Measurements from ENCODE around the gene SERINC3.

The SERINC3 gene

DNA sequence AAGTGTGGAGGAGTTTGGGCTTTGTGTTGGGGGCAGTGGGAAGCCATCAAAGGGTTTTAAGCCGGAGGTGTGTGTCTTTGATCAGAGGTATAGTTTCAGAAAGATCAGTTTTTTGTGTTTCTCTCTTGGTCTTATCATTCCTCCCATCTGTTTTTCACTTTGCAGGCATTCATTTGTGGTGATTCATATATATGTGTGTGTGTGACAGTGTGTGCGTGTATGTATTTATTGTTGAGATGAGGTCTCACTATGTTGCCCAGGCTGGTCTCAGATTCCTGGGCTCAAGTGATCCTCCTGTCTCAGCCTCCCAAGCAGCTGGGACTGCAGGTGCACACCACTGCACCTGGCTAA lies 11.1 kb upstream of the SERINC3 start:
- peak; percentile 72 for DNase-seq (ENCODE audit: low read depth)

DNA sequence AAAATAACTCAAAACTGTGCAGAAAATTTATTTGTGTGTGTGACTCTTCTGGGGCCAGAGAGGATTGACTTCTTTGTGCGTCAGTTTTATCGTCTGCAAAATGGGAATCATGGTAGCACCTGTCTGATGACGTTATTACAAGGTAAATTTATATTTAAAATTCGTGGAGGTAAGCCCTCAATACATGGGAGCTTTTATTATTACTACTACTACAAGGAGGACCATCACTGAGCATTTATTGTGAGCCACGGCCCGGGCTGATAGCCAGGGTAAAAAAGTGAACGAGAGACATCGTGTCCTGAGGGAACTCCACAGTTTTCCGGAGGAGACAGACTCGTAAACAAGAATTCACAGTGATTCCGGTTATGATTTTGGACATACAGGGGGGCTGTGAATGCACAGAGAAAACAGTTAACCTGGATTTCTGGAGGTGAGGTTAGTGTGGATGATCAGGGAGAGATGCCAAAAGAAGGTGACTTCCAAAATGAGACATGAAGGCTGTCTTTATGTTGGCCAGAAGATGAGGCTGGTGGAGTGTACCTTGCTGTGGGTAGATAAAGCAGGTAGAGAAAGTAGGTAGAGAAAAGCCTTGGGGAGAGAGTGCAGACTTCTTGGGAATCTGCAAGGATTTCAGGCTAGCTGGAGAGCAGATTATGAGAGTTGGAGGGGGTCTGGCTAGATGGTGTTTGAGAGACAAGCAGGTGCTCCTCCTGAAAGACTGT lies 10.6 kb upstream of the SERINC3 start:
- peak; percentile 32 for DNase-seq (ENCODE audit: low read depth)

DNA sequence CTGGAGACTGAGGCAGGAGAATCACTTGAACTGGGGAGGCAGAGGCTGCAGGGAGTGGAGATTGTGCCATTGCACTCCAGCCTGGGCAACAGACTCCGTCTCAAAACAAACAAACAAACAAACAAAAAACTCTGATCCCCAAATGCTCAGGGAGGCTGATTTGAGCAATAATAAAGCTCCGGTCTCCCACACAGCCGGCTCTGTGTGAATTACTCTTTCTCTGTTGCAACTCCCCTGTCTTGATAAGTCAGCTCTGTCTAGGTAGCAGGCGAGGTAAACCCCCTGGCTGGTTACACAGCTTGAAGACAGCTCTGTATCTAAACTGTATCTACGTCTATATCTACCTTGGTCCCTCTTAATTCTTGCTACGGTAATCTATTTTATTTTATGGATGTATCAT lies 6.4 kb upstream of the SERINC3 start:
- no peak for DNase-seq (ENCODE audit: low read depth)

DNA sequence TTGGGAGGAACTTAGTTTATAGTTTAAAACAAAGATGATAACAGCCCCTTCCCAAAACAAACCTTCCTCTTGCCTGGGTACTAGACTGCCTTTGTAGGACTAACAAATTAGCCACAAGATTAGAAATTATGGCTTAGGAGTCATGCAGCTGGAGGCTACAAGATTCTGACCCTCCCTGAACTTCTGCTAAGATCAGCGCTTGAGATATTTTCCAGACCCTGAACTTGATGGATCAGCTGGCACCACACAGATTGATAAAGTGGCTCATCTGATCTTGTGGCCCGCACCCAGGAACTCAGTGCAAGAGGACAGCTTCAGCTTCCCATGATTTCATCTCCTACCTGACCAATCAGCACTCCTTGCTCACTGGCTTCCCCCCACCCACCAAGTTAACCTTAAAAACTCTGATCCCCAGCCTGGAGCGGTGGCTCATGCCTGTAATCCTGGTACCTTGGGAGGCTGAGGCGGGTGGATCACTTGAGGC lies 5.9 kb upstream of the SERINC3 start:
- no peak for DNase-seq (ENCODE audit: low read depth)

DNA sequence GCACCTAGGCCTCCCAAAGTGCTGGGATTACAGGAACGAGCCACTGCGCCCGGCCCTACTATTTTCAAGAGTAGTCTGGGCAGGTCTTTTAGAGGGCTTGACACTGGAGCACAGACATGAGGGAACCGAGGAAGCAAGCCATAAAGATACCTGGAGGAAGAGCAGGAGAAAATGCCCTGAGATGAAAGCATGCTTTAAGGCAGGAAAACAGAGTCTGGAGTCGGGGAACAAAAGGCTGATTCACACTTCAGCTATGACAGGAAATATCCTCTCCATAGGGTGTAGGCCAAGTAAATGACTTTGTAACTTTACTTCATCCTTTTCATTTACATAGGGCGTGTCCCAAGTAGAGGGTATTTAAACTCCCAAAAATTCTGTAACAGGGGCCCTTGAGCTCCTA lies 4.3 kb upstream of the SERINC3 start:
- DNase-seq (ENCODE audit: low read depth) = peak; percentile 75

DNA sequence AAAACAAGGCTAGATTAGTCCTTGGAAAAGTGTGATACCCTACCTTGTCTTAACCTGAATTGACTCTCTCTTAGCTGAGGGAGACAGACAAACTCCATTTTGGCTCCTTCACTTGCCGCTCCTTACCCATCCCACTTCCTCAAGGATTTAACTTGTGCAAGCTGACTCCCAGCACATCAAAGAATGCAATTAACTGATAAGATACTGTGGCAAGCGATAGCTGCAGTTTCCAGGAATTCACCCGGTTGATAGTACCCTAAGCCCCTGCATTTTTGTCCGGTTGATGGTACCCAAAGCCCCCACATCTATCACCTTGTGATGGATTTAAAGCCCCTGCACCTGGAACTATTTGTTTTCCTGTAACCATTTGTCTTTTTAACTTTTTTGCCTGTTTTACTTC lies 1.9 kb upstream of the SERINC3 start:
- no peak for DNase-seq (ENCODE audit: low read depth)

DNA sequence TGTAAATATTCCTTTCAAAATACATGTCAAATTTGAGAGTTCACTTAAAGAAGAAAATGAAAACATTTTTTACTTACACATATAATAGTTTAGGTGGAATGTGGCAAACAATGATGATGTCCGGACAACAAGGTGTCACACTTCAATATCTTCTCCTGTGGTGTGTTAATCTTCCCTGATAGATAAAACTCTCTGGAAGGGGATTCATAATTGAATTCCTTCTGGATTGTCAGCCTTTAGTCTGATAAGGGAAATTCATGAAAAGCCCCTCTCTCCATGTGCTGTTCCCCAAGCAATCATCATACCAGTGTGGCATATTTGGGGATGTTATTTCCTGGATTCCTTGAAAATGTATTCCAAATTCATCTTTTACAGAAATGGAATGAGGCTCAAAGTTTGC lies 971 bp upstream of the SERINC3 start:
- no peak for DNase-seq (ENCODE audit: low read depth)

DNA sequence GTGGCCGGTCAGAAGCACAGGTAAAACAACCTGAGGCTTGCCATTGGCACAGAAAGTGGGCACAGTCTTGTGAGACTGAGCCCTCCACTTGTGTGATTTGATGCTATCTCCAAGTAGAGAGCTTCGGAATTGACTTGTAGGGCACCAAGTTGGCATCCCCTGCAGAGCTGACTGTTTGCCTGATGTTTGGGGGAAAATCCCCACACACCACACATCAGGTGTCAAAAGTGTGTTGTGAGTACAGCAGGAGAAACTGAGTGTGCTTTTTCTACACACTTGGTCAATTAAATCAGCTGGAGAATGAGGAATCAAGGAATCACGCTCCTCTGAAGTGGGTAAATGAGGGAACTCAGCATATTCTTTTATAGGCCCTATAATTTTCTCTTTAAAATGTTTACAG lies 989 bp downstream of the SERINC3 start:
- DNase-seq (ENCODE audit: low read depth) = no peak

DNA sequence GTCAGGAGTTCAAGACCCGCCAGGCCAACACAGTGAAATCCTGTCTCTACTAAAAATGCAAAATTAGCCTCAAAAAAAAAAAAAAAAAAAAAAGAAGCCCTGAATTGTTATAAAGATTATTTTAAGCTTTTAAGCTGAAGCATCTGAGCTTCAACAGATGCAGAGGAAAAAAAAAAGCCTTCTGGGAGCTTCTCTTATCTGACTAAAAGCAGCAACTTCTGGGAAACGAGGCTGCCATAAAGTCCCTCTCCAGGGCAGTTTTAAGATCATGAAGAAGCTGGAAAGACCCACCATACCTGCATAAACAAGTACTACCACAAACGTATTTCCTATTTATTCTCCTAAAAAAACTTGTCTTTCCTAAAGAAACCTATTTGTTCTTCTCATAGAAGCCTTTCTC lies 3.6 kb downstream of the SERINC3 start:
- DNase-seq (ENCODE audit: low read depth) = no peak

DNA sequence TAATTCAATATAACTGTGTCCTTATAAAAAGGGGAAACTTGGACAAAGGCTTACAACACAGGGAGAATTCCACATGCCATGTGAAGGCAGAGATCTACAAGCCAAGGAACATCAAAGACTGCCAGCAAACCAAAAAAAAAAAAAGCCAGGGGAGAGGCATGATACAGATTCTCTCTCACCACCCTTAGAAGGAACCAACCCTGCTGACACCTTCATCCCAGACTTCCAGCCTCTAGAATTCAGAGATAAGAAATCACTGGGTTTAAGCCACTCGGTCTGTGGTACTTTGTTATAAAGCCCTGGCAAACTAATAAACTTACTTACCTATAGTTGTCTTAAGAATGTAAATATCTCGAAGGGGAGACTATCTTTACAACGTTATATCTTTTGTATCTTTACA lies 4.4 kb downstream of the SERINC3 start:
- DNase-seq (ENCODE audit: low read depth) = no peak

DNA sequence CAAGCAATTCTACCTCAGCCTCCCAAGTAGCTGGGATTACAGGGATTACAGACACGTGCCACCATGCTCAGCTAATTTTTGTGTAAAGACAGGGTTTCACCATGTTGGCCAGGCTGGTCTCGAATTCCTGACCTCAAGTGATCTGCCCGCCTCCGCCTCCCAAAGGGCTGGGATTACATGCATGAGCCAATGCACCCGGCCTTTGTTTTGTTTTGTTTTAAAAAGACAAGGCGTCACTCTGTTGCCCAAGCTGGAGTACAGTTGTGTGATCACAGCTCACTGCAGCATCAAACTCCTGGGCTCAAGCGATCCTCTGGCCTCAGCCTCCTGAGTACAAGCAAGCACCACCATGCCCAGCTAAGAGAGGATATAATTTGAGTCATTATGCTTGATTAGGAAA lies 5.4 kb downstream of the SERINC3 start:
- no peak for DNase-seq (ENCODE audit: low read depth)

DNA sequence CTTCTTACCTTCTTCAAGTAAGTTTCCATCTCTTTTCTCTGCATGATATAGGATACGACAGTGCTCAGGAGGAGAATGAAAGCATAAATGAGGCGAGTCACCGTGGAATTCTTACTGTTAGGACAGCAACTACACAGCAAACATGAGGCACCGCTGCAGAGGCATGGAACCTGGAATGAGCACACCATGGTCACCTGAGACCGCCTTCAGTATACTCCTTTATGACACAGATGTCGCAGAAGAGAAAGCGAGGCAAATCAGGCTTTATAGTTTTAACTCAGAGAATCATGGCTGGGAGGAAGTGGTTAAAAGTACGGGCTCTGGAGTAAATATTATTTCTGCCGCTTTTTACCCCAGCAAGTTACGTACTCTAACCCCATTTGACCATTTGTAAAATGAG lies 8.0 kb downstream of the SERINC3 start:
- DNase-seq (ENCODE audit: low read depth) = no peak

DNA sequence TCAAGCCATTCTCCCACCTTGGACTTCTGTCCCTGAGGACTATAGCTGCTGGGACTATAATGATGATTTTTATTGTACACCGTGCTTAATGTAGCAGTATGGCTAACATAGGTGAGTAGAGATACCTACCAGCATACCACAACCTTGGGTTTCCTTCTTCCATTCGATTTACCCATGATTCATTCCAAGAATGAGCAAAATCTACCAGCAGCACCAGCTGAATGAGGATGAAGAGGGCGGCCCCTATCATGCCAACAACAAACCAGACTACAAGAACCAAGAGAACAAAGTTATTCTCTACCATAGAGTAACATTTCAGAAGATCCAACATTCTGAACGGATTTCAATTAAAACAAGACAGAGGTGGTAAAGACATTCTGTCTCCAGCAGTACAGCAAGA lies 12.1 kb downstream of the SERINC3 start:
- DNase-seq (ENCODE audit: low read depth) = no peak

DNA sequence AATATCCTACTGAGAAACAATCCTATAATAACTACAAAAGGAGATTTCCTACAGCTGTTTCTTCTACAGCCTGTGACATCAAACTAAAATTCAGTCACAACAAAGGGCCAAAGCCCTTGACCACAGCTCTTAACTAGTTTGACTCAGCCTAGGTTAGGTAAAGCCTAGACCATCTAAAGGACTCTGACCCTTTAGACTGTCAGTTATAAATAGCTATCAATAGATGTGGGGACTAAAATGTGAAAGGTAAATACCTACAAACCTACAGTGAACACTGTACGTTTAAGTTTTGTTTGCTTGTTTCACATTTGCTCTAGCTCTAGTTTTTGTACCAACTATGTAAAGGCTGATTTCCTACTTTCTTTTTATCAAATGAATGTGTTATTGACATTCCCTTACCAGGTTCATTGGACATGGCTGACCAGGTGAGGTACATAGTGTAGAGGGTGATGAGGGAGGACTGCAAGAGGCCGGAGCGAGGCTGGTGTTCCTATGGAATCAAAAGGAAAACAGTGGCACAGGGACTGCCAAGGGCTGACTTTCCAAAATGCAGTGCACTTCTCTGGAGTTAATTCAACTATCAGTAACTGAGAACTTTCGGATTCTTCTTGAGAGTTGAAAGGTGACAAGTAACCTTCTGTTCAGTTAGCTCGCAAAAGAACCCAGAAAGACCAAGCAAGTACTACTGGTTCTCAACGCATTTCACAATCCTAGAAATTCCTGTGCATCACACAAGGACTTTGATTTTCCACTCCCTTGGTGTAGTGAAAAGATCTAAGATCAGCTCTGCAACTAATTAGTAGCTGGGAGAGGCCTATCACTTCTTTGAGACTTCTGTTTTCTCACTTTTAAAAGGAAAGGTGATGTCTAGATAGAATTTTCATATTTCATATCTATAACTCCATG lies 17.2 kb downstream of the SERINC3 start:
- DNase-seq (ENCODE audit: low read depth) = no peak

DNA sequence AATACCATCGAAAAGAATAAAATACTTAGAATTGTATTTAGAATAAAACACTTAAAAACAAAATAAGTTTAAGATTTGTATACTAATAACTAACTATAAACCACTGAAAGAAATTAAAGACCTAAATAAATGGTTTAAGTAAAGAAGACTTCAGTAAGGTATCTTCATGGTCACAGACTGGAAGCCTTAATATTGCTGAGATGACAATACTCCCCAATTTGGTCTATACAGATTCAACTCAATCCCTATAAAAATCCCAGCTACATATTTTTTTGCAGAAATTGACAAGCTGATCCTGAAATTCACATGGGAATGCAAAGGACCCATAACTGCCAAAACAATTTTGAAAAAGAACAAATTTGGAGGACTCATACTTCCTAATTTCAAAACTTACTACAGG lies 18.9 kb downstream of the SERINC3 start:
- no peak for DNase-seq (ENCODE audit: low read depth)

DNA sequence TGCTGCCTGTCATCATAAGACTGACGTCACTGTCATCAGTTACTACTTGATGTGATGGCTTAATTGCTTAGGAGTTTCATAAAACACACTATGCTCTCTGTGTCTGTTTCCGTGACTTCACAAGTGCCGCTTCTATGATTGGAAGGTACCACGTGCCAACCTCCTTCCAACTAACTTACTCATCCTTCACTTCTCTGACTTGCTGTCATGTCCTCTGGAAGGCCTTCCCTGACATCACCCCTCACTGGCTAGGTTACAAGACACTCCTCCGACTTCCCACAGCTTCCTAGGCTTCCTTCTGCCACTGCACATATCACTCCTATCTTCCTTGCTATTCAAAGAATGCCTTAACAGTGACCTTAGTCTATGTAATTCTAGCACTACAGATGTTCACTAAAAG lies 20.4 kb downstream of the SERINC3 start:
- peak; percentile 98 for DNase-seq (ENCODE audit: low read depth)

DNA sequence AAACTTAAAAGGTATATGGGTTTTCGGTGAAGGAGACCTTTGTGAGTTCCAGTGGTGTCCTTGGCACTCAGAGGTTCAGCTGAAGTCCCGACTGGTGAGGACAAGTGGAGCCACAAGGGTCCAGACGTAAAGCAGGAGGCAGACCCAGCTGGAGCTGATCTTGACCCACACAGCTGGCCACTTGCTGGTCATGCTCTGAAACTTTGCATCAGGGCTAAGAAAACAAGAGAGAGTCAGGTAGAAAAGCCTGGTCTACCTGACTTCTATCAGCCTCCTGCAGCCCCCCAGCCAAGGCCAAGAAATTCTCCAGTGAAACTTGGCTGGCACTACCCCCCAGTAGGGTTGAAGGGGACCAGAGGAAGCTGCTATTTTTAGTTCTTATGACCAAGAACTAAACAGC lies 21.6 kb downstream of the SERINC3 start:
- DNase-seq (ENCODE audit: low read depth) = no peak

DNA sequence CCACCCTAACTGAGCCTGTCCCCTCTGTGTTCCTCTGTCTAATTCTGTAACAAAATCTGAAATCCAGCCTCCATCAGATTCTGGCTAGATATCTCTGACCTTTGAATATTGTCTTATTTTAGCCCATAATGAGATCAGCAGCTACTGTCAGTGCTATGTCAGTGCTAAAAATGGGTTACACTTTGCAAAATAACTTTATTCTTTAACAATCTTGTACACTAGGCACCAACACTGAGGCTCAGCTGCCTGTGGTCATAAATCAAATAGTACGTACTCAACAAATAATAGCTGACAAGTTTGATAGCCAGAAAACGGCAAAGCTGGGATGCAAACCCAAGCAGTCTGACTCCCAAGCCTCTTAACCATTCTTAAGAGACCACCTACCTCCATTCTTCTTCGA lies 24.1 kb downstream of the SERINC3 start:
- no peak for DNase-seq (ENCODE audit: low read depth)

DNA sequence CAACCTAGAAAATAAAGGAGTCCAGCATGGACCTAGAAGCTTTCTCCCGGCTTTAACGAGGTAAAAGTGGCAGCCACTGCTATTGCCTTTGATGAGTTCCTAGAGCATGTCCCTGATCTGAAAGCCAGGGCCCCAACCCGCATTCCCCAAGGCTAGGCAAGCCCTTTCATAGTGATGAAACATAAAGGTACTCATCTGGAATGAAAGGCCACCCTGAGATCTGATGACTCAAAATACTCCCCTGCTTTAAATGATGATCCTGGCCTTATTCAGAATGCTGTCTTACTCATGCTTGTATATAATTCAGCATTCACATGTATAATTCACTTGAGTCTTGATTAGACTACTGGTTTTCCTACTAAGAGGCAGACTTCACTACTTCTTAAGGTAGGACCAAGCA lies 24.9 kb downstream of the SERINC3 start:
- DNase-seq (ENCODE audit: low read depth) = peak; percentile 91

DNA sequence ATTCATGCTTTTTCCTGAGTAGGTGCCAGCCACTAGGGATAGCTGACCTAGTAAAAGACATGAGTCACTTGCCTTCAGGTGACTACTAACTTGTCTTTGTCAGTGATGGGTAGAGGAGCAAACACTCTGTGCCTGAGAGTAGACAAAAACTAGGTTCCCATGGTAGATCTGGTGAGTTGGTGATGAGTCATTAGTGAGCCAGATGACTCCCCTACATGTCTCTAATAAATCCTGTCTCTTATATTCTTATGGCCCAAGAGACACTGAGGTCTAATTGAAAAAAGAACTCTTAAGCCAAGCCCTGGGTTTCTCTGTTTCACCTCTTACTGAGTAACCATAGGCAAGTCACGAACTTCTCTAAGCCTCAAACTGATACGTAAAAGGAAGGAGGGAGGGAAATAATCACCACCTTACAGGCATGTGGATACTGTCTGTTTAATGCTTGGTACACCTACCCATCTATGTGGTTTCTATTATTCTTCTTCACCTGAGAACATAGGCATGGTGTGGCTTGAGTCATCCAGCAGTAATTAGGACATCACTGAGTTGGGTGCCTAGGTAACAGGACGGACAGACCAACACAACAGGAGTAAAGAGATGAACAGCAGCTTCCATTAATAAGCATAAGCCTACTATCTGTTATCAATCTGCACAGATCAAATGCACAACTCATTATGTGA lies 25.9 kb downstream of the SERINC3 start:
- DNase-seq (ENCODE audit: low read depth) = peak; percentile 99

DNA sequence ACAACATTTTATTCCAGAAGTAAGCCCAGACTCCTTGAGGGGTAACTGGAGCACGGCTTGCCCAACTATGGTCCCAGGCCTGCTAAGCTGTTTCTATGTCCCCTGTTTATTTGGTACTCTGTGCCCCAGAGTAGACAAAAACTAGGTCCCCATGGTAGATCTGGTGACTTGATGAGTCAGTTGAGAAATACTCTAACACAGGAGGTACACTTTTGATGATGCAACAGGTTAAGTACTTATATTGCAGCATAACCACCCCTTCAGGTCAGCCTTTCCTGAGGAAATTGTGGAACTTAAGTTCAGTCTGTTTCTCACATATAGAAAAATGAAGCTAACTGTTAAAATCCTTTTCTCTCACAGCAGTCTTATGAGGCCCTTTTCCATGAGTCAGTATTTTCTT lies 26.6 kb downstream of the SERINC3 start:
- peak; percentile 79 for DNase-seq (ENCODE audit: low read depth)

DNA sequence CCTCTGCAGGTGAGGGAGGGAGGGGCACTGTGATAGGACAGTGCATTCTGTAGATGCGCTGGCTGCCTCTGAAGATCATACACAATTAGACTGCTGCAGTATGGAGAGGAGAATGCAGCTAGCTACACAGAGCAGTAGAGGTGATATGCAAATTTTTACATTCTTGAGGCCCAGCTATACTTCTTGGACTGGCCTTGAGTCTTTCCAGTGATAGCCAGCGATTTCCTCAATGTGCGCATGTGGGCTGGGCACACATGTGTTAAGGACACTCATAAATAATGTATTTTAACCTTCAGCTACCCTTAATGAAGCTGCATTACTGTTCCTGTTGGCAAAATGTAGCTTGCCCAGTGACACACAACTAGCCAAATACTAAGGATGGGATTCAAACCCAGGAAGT lies 27.2 kb downstream of the SERINC3 start:
- DNase-seq (ENCODE audit: low read depth) = no peak

DNA sequence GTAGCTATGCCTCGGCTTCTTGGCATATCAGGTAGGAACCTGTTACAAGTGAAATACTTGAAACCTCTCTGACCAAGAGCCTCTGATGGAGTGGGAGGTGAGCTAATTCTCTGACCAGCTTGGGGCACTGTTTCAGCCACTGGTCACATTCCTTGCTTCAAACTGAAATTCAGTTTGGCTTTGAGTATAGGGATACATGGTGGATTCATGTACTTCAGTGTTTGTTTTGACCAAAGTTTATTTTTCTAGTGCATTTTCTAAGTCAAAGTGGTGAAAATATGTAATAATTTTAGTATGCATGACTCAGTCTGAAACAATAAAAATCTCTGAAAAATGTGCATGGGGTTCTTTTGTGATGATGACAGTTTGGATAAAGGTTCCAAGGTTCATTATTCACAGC lies 27.6 kb downstream of the SERINC3 start:
- DNase-seq (ENCODE audit: low read depth) = peak; percentile 89

Data from EH (cell line).